Measurements from ENCODE around the gene ADGRV1. TPM values are rescaled to one million over a fixed set of nuclear protein-coding genes. Genes with fewer than 3 reads are reported as not detected.

ADGRV1 gene
- total RNA-seq, 1 experiment from 2014 or later = 6.8 TPM

GRCh38 chr5:91146905-91147600 is 588.5 kb downstream of the ADGRV1 start:
- CTCF ChIA-PET = no interaction called here
- no peak overlapping the region for H3K4me3 ChIP-seq (ENCODE audit: low read depth, low read length, poor library complexity, severe bottlenecking)
- no peak for TF ChIP-seq EZH2 (IDR thresholded peaks at IDR 0.05; ENCODE audit: borderline replicate concordance, low read depth, low read length, poor library complexity, severe bottlenecking)
- TF ChIP-seq CTCF (conservative IDR thresholded peaks at IDR 0.05; ENCODE audit: low read depth, low read length) = no peak
- H3K27ac ChIP-seq (ENCODE audit: low read depth, low read length, poor library complexity, severe bottlenecking) = no peak overlapping the region
- H3K4me1 ChIP-seq (ENCODE audit: insufficient read depth, low read length, poor library complexity, severe bottlenecking) = peaks cover 42% of the 10 kb centered on the region
- DNase-seq (ENCODE audit: low spot score) = no peak
- no TSS peak for BruUV-seq (replicated peaks)
- intact Hi-C loops (cut with micrococcal nuclease; ENCODE audit: unreplicated experiment) = no loop called here
- H3K36me3 ChIP-seq (ENCODE audit: insufficient read depth, low read length, poor library complexity, severe bottlenecking) = no peaks in the 10 kb centered on the region
- H3K9me3 ChIP-seq (ENCODE audit: low read depth, low read length, poor library complexity, severe bottlenecking) = peaks cover 4% of the 10 kb centered on the region
- no peaks in the 10 kb centered on the region for H3K27me3 ChIP-seq (replicated peaks; ENCODE audit: insufficient read depth, low read depth, low read length, poor library complexity)
- POLR2A ChIA-PET (ENCODE audit: low non-redundant PET) = no interaction called here

- peaks cover 4% of the 10 kb centered on the region for H3K9me3 ChIP-seq (ENCODE audit: low read depth, low read length, poor library complexity, severe bottlenecking)
- H3K27me3 ChIP-seq (replicated peaks; ENCODE audit: insufficient read depth, low read depth, low read length, poor library complexity) = no peaks in the 10 kb centered on the region
- H3K4me1 ChIP-seq (ENCODE audit: insufficient read depth, low read length, poor library complexity, severe bottlenecking) = peaks cover 45% of the 10 kb centered on the region
- intact Hi-C loops (cut with micrococcal nuclease; ENCODE audit: unreplicated experiment) = no loop called here
- CTCF ChIA-PET = interaction anchor here (0.7 kb wide), 1 partner anchor 264 kb away, joined by 10 read pairs; no protein-coding TSS in a partner anchor
- H3K36me3 ChIP-seq (ENCODE audit: insufficient read depth, low read length, poor library complexity, severe bottlenecking) = no peaks in the 10 kb centered on the region
- POLR2A ChIA-PET (ENCODE audit: low non-redundant PET) = no interaction called here
- BruUV-seq (replicated peaks) = no TSS peak
- TF ChIP-seq EZH2 (IDR thresholded peaks at IDR 0.05; ENCODE audit: borderline replicate concordance, low read depth, low read length, poor library complexity, severe bottlenecking) (no peak), CTCF (conservative IDR thresholded peaks at IDR 0.05; ENCODE audit: low read depth, low read length) (no peak)
- peak overlapping the region; percentile 38 for H3K27ac ChIP-seq (ENCODE audit: low read depth, low read length, poor library complexity, severe bottlenecking)
- DNase-seq (ENCODE audit: low spot score) = no peak
- no peak overlapping the region for H3K4me3 ChIP-seq (ENCODE audit: low read depth, low read length, poor library complexity, severe bottlenecking)
Measured at GRCh38 chr5:91150234-91150633, 591.6 kb downstream of the ADGRV1 start.

- Histone ChIP-seq H3K27me3 (replicated peaks; ENCODE audit: insufficient read depth, low read depth, low read length, poor library complexity) (no peaks in the 10 kb centered on the region), H3K9me3 (ENCODE audit: low read depth, low read length, poor library complexity, severe bottlenecking) (peaks cover 4% of the 10 kb centered on the region), H3K27ac (ENCODE audit: low read depth, low read length, poor library complexity, severe bottlenecking) (peak overlapping the region; percentile 38), H3K4me3 (ENCODE audit: low read depth, low read length, poor library complexity, severe bottlenecking) (no peak overlapping the region), H3K36me3 (ENCODE audit: insufficient read depth, low read length, poor library complexity, severe bottlenecking) (no peaks in the 10 kb centered on the region), H3K4me1 (ENCODE audit: insufficient read depth, low read length, poor library complexity, severe bottlenecking) (peaks cover 41% of the 10 kb centered on the region)
- DNase-seq (ENCODE audit: low spot score) = no peak
- BruUV-seq (replicated peaks) = no TSS peak
- no peak for TF ChIP-seq CTCF (conservative IDR thresholded peaks at IDR 0.05; ENCODE audit: low read depth, low read length)
- intact Hi-C loops (cut with micrococcal nuclease; ENCODE audit: unreplicated experiment) = no loop called here
- CTCF ChIA-PET = no interaction called here
- POLR2A ChIA-PET (ENCODE audit: low non-redundant PET) = no interaction called here
Measured at GRCh38 chr5:91150636-91151035, 592.0 kb downstream of the ADGRV1 start.

Measured in A673 (cell line).